ENCODE data around the gene CYP4Z1. TPM values are rescaled to one million over a fixed set of nuclear protein-coding genes. Genes with fewer than 3 reads are reported as not detected.
A peak's percentile ranks its signal among the peaks of the same experiment; 100 is the strongest.
"Not testable (repeated sequence)": the region's sequence is repeated elsewhere in the genome, so short reads cannot be mapped to it uniquely, and the experiment has no call there.

The CYP4Z1 gene, protein sequence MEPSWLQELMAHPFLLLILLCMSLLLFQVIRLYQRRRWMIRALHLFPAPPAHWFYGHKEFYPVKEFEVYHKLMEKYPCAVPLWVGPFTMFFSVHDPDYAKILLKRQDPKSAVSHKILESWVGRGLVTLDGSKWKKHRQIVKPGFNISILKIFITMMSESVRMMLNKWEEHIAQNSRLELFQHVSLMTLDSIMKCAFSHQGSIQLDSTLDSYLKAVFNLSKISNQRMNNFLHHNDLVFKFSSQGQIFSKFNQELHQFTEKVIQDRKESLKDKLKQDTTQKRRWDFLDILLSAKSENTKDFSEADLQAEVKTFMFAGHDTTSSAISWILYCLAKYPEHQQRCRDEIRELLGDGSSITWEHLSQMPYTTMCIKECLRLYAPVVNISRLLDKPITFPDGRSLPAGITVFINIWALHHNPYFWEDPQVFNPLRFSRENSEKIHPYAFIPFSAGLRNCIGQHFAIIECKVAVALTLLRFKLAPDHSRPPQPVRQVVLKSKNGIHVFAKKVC
- total RNA-seq: not detected

DNA sequence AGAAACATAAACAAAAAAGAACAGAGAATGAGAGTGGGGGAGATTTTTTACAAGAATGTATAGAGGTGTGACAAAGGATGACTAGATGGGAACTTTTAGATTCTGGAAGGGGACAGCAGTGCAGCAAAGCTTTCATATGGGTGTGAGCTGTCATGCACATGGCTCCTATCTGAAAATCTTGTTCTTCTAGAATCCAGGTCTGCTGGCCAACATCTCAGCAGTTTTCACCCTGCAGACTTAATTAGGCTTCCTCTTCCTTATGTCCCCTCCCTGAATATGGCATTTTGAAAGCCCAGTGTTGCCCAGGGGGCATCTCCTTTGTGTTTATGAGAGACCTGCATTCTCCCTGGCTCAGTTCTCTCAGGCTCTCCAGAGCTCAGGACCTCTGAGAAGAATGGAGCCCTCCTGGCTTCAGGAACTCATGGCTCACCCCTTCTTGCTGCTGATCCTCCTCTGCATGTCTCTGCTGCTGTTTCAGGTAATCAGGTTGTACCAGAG lies at the start of gene CYP4Z1:
Gene CYP4Z1 (plus strand): TSS at position 135 of the 498 bp plus-strand sequence. CDS start 260 bp downstream, at position 395.
- Mint-ChIP-seq H3K4me3 (no peak within 1 kb of the TSS), H3K36me3 (ENCODE audit: insufficient read depth in 2 of 2) (no peaks in the 10 kb centered on the region), H3K27me3 (ENCODE audit: low read depth) (peaks cover 18% of the 10 kb centered on the region), H3K4me1 (ENCODE audit: low read depth) (no peaks in the 10 kb centered on the region), H3K27ac (no peak within 1 kb of the TSS), H3K9me3 (no peaks in the 10 kb centered on the region)
- ATAC-seq (replicated peaks in 1 of 2) (no peak), DNase-seq (no peak)

DNA sequence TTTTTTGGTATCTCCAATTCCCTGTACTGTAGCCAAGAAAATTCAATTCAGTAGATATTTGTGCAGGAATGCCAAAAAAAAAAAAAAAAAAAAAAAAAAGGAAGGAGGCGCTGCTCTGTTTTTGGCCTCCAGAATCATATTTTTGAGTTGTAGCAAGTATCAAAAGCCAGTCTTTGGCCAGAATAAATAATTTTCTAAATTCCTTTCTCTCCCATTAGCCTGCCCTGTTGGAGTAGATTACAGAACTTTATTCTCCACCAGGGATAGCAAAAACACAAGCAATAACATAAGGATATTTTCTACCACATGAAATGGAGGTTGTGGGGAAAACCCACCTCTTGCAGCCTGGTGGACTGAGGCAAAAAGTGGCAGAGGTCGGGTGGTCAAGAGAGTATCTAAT lies 46.0 kb upstream of the CYP4Z1 start:
- ATAC-seq (replicated peaks in 1 of 2): no peak
- Mint-ChIP-seq H3K27ac (no peak overlapping the region), H3K36me3 (ENCODE audit: insufficient read depth in 2 of 2) (no peaks in the 10 kb centered on the region), H3K4me1 (ENCODE audit: low read depth) (no peaks in the 10 kb centered on the region), H3K27me3 (ENCODE audit: low read depth) (peaks cover 34% of the 10 kb centered on the region), H3K4me3 (no peak overlapping the region), H3K9me3 (no peaks in the 10 kb centered on the region)
- no peak for DNase-seq

DNA sequence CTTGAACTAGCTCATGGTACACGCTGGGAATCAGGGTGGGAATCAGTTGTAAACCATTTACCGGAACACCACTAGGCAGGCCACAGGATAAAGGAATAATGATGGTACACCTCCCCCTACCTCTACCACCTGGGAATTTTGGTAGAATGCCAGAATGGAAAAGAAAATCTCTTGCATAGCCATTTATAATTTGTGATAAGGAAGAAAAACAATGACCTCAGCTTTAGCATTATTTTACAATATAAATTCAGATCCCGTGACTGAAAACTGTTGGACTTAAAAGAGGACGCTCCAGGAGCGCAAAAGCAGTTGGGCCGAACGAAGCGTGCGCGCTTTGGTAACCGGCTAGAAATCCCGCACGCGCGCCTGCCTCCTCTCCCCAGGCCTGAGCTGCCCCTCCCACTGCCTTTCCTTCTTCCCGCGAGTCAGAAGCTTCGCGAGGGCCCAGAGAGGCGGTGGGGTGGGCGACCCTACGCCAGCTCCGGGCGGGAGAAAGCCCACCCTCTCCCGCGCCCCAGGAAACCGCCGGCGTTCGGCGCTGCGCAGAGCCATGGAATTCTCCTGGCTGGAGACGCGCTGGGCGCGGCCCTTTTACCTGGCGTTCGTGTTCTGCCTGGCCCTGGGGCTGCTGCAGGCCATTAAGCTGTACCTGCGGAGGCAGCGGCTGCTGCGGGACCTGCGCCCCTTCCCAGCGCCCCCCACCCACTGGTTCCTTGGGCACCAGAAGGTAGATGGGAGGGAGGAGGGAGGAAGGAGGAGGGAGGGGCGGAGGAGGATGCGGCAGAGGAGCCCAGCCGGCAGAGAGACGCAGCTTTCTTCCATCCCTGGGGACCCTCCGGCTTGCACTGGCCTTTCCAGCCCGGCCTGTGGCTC lies 43.5 kb upstream of the CYP4Z1 start, which contains the start of gene CYP4X1:
Gene CYP4X1 (plus strand): TSS at position 402 of the 873 bp plus-strand sequence. CDS start 149 bp downstream, at position 551.
- H3K4me3 Mint-ChIP-seq: no peak within 1 kb of the TSS
- H3K36me3 Mint-ChIP-seq (ENCODE audit: insufficient read depth in 2 of 2): no peaks in the 10 kb centered on the region

DNA sequence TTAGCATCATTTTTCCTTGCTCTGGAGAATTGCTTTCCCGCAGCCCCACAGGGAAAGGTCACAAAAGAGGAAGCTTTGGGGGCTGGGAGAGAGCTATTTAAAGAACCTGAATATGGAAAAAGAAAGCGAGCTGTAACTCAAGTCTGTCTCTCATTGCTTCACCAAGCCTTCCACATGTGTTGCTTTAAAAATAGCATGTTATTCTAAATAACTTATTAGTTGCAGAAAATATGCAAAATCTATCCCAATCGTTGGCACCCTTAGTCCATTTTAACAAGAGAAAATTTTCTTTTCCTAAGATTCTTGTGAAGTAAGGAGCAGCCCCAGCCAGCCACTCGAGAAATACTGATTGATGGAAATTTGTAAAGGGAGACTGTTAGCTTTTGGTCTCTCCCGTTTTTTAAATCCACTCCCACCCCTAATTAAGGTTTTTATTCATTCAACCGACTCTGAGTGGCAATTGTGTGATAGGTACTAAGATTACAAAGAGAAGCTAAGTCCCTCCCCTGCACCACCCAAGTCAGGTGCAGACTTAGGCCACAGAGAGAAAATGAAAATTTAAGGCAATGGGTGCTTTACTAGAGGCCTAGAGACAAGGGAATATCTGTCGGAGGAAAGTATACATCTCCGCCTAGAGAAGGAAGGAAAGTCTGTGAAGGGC lies 42.8 kb upstream of the CYP4Z1 start:
- Mint-ChIP-seq H3K27ac (no peak overlapping the region), H3K4me3 (no peak overlapping the region), H3K4me1 (ENCODE audit: low read depth) (no peaks in the 10 kb centered on the region), H3K36me3 (ENCODE audit: insufficient read depth in 2 of 2) (no peaks in the 10 kb centered on the region), H3K9me3 (no peaks in the 10 kb centered on the region), H3K27me3 (ENCODE audit: low read depth) (peaks cover 39% of the 10 kb centered on the region)
- DNase-seq: no peak
- no peak for ATAC-seq (replicated peaks in 1 of 2)

More for the DNA sequence above, 43.5 kb upstream of the CYP4Z1 start, which contains the start of gene CYP4X1:
- H3K4me1 Mint-ChIP-seq (ENCODE audit: low read depth): no peaks in the 10 kb centered on the region
- H3K27me3 Mint-ChIP-seq (ENCODE audit: low read depth): peaks cover 39% of the 10 kb centered on the region
- no peak within 1 kb of the TSS for H3K27ac Mint-ChIP-seq
- H3K9me3 Mint-ChIP-seq: no peaks in the 10 kb centered on the region
- ATAC-seq (replicated peaks in 1 of 2) (no peak), DNase-seq (no peak)

DNA sequence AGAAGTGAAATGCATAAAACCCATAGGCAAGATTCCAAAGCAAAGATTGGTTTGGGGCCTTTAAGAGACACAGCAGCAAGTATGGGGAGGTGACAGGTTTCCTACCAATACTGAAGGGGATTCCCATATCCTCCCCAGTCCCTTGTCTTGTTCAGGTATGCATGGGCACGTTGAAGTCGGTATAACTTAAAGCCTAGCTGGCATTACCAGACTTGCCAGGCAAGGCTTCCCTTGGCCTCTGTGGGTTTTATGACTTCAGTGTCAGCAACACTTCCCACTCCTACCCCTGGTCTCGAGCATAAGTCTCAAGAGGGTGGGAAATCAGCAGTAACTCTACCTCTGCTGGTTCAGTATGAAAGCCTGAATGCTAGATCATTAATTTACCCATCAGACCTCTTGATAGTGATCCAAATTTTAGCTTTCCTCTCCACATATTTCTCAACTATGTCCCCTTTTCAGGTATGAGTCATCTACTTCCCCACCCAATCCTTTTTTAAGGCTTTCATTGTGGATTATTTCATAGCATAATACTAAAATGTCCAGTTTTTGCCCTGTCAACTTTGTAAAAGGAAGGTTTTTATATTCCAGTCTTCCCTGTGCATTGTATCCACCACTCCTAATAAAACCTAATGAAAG lies 36.7 kb upstream of the CYP4Z1 start:
- DNase-seq (no peak), ATAC-seq (replicated peaks in 1 of 2) (no peak)
- no peak overlapping the region for H3K4me3 Mint-ChIP-seq
- no peaks in the 10 kb centered on the region for H3K4me1 Mint-ChIP-seq (ENCODE audit: low read depth)
- no peaks in the 10 kb centered on the region for H3K36me3 Mint-ChIP-seq (ENCODE audit: insufficient read depth in 2 of 2)
- peaks cover 25% of the 10 kb centered on the region for H3K27me3 Mint-ChIP-seq (ENCODE audit: low read depth)
- H3K9me3 Mint-ChIP-seq: no peaks in the 10 kb centered on the region
- no peak overlapping the region for H3K27ac Mint-ChIP-seq

DNA sequence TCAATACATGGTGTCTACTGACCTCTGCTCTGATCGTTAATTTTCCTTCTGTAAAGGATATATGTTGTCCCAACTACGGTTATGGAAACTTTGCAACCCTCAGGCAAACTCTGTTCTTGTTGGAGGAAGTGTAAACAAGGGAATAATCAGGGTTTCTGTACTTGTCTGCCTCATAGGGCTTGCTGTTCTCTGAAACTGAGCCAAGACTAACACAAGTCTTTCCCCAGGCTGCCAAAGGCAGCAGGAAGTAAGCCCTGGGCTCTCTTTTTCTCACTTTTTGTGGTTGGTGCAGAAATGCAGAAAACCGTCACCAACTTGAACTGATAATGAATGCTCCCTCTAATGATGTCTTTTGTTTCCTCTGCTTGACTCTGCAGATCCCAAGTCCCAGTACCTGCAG lies 36.0 kb upstream of the CYP4Z1 start:
- ATAC-seq (replicated peaks in 1 of 2) (no peak), DNase-seq (no peak)
- Mint-ChIP-seq H3K27ac (no peak overlapping the region), H3K36me3 (ENCODE audit: insufficient read depth in 2 of 2) (no peaks in the 10 kb centered on the region), H3K4me3 (no peak overlapping the region), H3K4me1 (ENCODE audit: low read depth) (no peaks in the 10 kb centered on the region), H3K27me3 (ENCODE audit: low read depth) (peaks cover 18% of the 10 kb centered on the region), H3K9me3 (no peaks in the 10 kb centered on the region)

DNA sequence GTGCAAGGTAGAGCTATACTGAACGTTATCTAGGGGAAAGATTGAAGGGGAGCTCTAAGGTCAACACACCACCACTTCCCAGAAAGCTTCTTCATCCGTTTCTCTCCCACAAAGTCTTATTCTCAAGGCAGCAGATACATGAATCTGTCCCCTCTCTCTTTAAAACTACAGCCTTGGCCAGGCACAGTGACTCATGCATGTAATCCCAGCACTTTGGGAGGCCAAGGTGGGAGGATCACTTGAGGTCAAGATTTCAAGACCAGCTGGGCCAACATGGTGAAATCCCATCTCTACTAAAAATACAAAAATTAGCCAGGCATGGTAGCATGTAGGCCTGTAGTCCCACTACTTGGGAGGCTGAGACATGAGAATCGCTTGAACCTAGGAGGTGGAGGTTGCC lies 35.4 kb upstream of the CYP4Z1 start:
- Mint-ChIP-seq H3K27me3 (ENCODE audit: low read depth) (peaks cover 17% of the 10 kb centered on the region), H3K27ac (no peak overlapping the region), H3K36me3 (ENCODE audit: insufficient read depth in 2 of 2) (no peaks in the 10 kb centered on the region), H3K4me3 (no peak overlapping the region), H3K4me1 (ENCODE audit: low read depth) (no peaks in the 10 kb centered on the region), H3K9me3 (no peaks in the 10 kb centered on the region)
- no peak for ATAC-seq (replicated peaks in 1 of 2)
- DNase-seq: no peak

DNA sequence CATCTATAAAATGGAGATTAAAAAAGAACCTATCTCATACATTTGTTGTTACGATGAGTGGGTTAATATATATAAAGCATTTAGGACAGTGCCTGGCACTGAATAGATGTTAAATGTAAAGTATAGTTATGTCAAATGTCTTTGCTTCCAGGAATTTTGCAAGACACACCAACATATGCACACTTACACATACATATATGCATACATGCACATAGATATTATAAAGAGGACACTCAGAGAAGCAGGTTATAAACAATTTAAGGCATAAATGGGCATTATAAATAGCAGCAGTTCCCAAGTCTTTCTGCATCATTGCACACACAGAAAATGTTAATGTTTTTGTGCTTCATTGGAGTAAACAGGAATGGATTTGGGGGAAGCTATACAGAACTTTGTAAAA lies 30.3 kb upstream of the CYP4Z1 start:
- no peaks in the 10 kb centered on the region for H3K4me1 Mint-ChIP-seq (ENCODE audit: low read depth)
- no peak overlapping the region for H3K27ac Mint-ChIP-seq
- H3K27me3 Mint-ChIP-seq (ENCODE audit: low read depth): peaks cover 19% of the 10 kb centered on the region
- DNase-seq (no peak), ATAC-seq (replicated peaks in 1 of 2) (no peak)
- H3K4me3 Mint-ChIP-seq: no peak overlapping the region
- no peaks in the 10 kb centered on the region for H3K9me3 Mint-ChIP-seq
- no peaks in the 10 kb centered on the region for H3K36me3 Mint-ChIP-seq (ENCODE audit: insufficient read depth in 2 of 2)

DNA sequence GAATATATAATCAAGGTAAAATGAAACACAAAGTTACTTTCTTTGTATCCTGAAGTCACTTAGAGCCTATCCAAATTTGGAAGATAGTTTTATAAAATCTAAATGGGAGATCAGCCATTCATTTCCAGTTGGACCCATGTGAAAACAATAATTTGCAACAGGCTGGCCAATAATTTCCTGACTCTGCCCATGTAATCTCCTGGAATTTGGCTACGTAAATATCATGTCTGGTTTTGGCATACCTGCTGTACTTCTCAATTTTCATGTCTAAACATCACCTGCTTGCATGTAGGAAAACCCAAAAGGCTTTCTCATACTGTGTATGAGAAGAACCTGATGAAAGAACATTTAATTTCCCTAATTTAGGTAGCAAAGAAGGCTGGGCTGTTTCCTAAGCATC lies 7.7 kb upstream of the CYP4Z1 start:
- peaks cover 3 to 5% of the 10 kb centered on the region in 2 donors for H3K9me3 Mint-ChIP-seq
- no peak overlapping the region for H3K4me3 Mint-ChIP-seq
- H3K4me1 Mint-ChIP-seq (ENCODE audit: low read depth): no peaks in the 10 kb centered on the region
- ATAC-seq (replicated peaks in 1 of 2) (no peak), DNase-seq (no peak)
- H3K36me3 Mint-ChIP-seq (ENCODE audit: insufficient read depth in 2 of 2): peaks cover 0 to 2% of the 10 kb centered on the region in 2 donors
- H3K27ac Mint-ChIP-seq: no peak overlapping the region
- peaks cover 24% of the 10 kb centered on the region for H3K27me3 Mint-ChIP-seq (ENCODE audit: low read depth)

DNA sequence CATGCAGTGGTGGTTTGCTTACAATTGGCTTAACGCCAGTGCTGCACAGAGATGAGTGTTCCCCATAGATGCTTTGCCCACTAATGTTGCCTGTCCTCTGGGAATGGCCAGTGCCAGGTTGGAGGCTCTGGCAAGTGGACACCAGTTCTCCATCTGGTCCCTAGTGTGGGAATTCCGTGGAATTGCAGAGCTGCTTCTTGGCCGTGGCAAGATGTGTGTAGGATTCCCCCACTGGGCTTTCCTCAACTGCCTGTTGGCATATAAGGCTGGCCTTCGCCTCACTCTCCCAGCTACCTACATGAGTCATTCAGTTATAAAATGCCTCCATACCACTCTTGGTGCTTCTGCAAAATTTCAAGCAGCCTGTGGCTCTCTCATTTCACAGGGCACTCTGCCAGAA lies 2.0 kb downstream of the CYP4Z1 start:
- not testable (repeated sequence) for H3K4me1 Mint-ChIP-seq (ENCODE audit: low read depth); H3K36me3 Mint-ChIP-seq (ENCODE audit: insufficient read depth in 2 of 2)
- H3K27me3 Mint-ChIP-seq (ENCODE audit: low read depth): peaks cover 10% of the 10 kb centered on the region

DNA sequence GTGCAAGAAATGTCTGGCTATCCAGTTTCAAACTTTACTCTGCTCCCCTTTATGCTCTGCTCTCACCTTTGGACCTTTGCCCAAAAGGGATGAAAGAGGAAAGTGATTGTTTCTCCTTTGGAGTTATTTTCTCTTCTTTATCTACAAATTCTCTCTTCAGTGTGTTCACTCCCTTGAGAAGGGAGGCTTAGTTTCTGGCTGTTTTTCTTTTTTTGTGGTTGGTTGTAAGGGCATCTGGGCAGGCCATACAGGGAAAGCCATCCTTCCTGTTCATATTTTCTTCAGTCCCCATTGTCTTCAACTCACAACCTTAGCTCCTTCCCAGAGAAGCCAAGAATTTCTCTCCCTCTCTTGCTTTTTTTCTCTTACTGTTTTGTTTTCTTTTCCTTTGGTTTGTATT lies 2.5 kb downstream of the CYP4Z1 start:
- H3K27me3 Mint-ChIP-seq (ENCODE audit: low read depth): peaks cover 10% of the 10 kb centered on the region
- ATAC-seq (replicated peaks in 1 of 2): not testable (repeated sequence)

More for the DNA sequence above, 2.0 kb downstream of the CYP4Z1 start:
- H3K27ac Mint-ChIP-seq; ATAC-seq (replicated peaks in 1 of 2); H3K4me3 Mint-ChIP-seq; H3K9me3 Mint-ChIP-seq; DNase-seq: not testable (repeated sequence)

DNA sequence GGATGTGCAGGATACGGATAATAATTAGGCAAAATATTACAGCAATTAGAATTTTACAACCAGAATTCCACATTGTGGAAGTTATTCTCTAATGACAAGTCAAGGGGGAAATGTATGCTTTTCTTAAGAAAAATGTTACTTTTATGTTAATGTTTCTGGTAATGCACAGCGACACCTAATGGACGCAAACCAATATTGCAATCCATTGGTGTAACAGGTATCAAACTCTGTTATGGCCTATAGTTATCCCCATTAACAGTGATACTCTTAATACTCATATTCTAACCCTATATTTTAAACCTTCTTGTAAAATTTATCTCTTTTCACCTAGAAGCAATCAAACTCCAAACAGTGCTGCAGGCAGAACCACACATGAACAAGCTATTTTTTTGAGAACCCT lies 22.3 kb downstream of the CYP4Z1 start:
- DNase-seq: peak; percentile 22 to 31
- not testable (repeated sequence) for H3K9me3 Mint-ChIP-seq; H3K4me1 Mint-ChIP-seq (ENCODE audit: low read depth); ATAC-seq (replicated peaks in 1 of 2); H3K27me3 Mint-ChIP-seq (ENCODE audit: low read depth); H3K4me3 Mint-ChIP-seq; H3K36me3 Mint-ChIP-seq (ENCODE audit: insufficient read depth in 2 of 2); H3K27ac Mint-ChIP-seq

More for the DNA sequence above, 2.5 kb downstream of the CYP4Z1 start:
- H3K4me3 Mint-ChIP-seq; H3K4me1 Mint-ChIP-seq (ENCODE audit: low read depth); H3K36me3 Mint-ChIP-seq (ENCODE audit: insufficient read depth in 2 of 2); H3K9me3 Mint-ChIP-seq; DNase-seq; H3K27ac Mint-ChIP-seq: not testable (repeated sequence)
